Liver (tissue), 9 donors: ENCODE data around the gene GLRX5. TPM values are rescaled to one million over a fixed set of nuclear protein-coding genes. Genes with fewer than 3 reads are reported as not detected.

ENCODE experiments used
- DNase-seq: peaks from one replicate; pipeline ENCODE4 v3.0.0-alpha.2; 2017; ENCODE audit warnings: low spot score
- H3K27ac ChIP-seq, 2 donors: one replicate each; pipeline ENCODE4 v1.7.0; 2013; ENCODE audit warnings: inconsistent platforms in 2 of 2, low read length in 2 of 2, control low read depth in 1 of 2, low read depth in 1 of 2, mild to moderate bottlenecking in 1 of 2
- H3K27me3 ChIP-seq, 4 donors: one replicate each; pipeline versions ENCODE4 v1.6.1 to v1.7.0; 2013; ENCODE audit warnings: low read length in 3 of 4, inconsistent platforms in 1 of 4, mild to moderate bottlenecking in 1 of 4, moderate library complexity in 1 of 4; ENCODE audit not compliant: control insufficient read depth in 4 of 4, insufficient read depth in 4 of 4
- H3K36me3 ChIP-seq, 4 donors: one replicate each; pipeline versions ENCODE4 v1.6.1 to v1.7.0; 2013; ENCODE audit warnings: low read length in 3 of 4, mild to moderate bottlenecking in 3 of 4, low read depth in 1 of 4, moderate library complexity in 1 of 4; ENCODE audit not compliant: control insufficient read depth in 4 of 4, insufficient read depth in 3 of 4
- H3K4me1 ChIP-seq, 4 donors: one replicate each; pipeline versions ENCODE4 v1.6.1 to v1.7.0; 2013; ENCODE audit warnings: low read length in 3 of 4, mild to moderate bottlenecking in 3 of 4, moderate library complexity in 1 of 4; ENCODE audit not compliant: control insufficient read depth in 4 of 4, insufficient read depth in 4 of 4
- H3K4me3 ChIP-seq, 3 donors: one replicate each; pipeline versions ENCODE4 v1.6.1 to v1.7.0; 2013; ENCODE audit warnings: low read length in 3 of 3, control low read depth in 1 of 3, low read depth in 1 of 3, mild to moderate bottlenecking in 1 of 3
- H3K9ac ChIP-seq, 2 donors: one replicate each; pipeline ENCODE4 v1.7.0; 2013; ENCODE audit warnings: low read length in 2 of 2, mild to moderate bottlenecking in 2 of 2, moderate library complexity in 2 of 2, control low read depth in 1 of 2, low read depth in 1 of 2
- H3K9me3 ChIP-seq, 4 donors: one replicate each; pipeline versions ENCODE4 v1.6.1 to v1.7.0; 2013; ENCODE audit warnings: low read length in 3 of 4; ENCODE audit not compliant: control insufficient read depth in 4 of 4
- ATF3 ChIP-seq: IDR thresholded peaks from 2 replicates; pipeline ENCODE4 v1.6.1; 2016; ENCODE audit warnings: antibody characterized with exemption
- EGR1 ChIP-seq, 2 donors: IDR thresholded peaks; 2 replicates each; pipeline ENCODE4 v1.6.1; 2016 to 2018; ENCODE audit warnings: antibody characterized with exemption in 2 of 2, low read depth in 2 of 2
- FOXA1 ChIP-seq: IDR thresholded peaks from 2 replicates; pipeline ENCODE4 v1.6.1; 2016; ENCODE audit warnings: antibody characterized with exemption
- FOXA2 ChIP-seq: IDR thresholded peaks from 2 replicates; pipeline ENCODE4 v1.6.1; 2016; ENCODE audit warnings: antibody characterized with exemption
- GABPA ChIP-seq, 2 donors: IDR thresholded peaks in 1 of 2; conservative IDR thresholded peaks in 1 of 2; 2 replicates each; pipeline ENCODE4 v1.6.1; 2016; ENCODE audit warnings: antibody characterized with exemption in 2 of 2, mild to moderate bottlenecking in 1 of 2, moderate library complexity in 1 of 2
- HNF4A ChIP-seq, 2 donors: conservative IDR thresholded peaks; 2 replicates each; pipeline ENCODE4 v1.6.1; 2016; ENCODE audit warnings: antibody characterized with exemption in 2 of 2, mild to moderate bottlenecking in 2 of 2
- HNF4G ChIP-seq: IDR thresholded peaks from 2 replicates; pipeline ENCODE4 v1.6.1; 2016; ENCODE audit warnings: antibody characterized with exemption
- JUND ChIP-seq, 2 donors: IDR thresholded peaks; 2 replicates each; pipeline ENCODE4 v1.6.1; 2016; ENCODE audit warnings: antibody characterized with exemption in 2 of 2
- NR2F2 ChIP-seq: IDR thresholded peaks from 2 replicates; pipeline ENCODE4 v1.6.1; 2016; ENCODE audit warnings: antibody characterized with exemption
- RAD21 ChIP-seq, 2 donors: IDR thresholded peaks; 2 replicates each; pipeline ENCODE4 v1.6.1; 2016; ENCODE audit warnings: antibody characterized with exemption in 2 of 2, mild to moderate bottlenecking in 2 of 2
- REST ChIP-seq: IDR thresholded peaks from 2 replicates; pipeline ENCODE4 v1.6.1; 2016; ENCODE audit warnings: antibody characterized with exemption, mild to moderate bottlenecking
- SP1 ChIP-seq: IDR thresholded peaks from 2 replicates; pipeline ENCODE4 v1.6.1; 2018; ENCODE audit warnings: antibody characterized with exemption, mild to moderate bottlenecking
- TAF1 ChIP-seq: conservative IDR thresholded peaks from 2 replicates; pipeline ENCODE4 v1.6.1; 2016; ENCODE audit warnings: antibody characterized with exemption, mild to moderate bottlenecking
- YY1 ChIP-seq: IDR thresholded peaks from 2 replicates; pipeline ENCODE4 v1.6.1; 2016; ENCODE audit warnings: antibody characterized with exemption, mild to moderate bottlenecking
- WGBS: extraction: QIAGEN DNeasy Blood & Tissue Kit; methylation state at CpG from one replicate; pipeline ENCODE4 v1.1.7; 2013; 5-methylcytosine and 5-hydroxymethylcytosine counted together
- polyA plus RNA-seq, 2 donors: library from polyadenylated mRNA; stranded (reverse) in 1 of 2; unstranded in 1 of 2; fragments of 200-250 nt in 1 of 2; fragments of >200 nt in 1 of 2; fragmentation: Nextera tagmentation in 1 of 2; extraction: Ambion mirVana in 1 of 2; gene quantifications; one replicate each; pipeline versions ENCODE4 v1.2.1 to v1.2.3, GENCODE V29; 2013 to 2015
- total RNA-seq, 2 donors: library from RNA; depleted of rRNA; stranded (reverse); fragments of >200 nt; gene quantifications; one replicate each; pipeline ENCODE4 v1.2.3, GENCODE V29; 2014
- TF ChIP-seq, protein P1 (sequence below): IDR thresholded peaks from 2 replicates; pipeline ENCODE4 v1.6.1; 2016; ENCODE audit warnings: antibody characterized with exemption
- TF ChIP-seq, protein P2 (sequence below): fragments of 150-350 bp; IDR thresholded peaks from 2 replicates; pipeline ENCODE4 v1.5.1; 2017; ENCODE audit warnings: improper control_type of control experiment, low read depth, low read length; ENCODE audit not compliant: missing input control
- donor health status: healthy.
- donor health status: healthy.
- donor health status: healthy.
- donor health status: healthy.
- donor health status: healthy.

GLRX5 gene
- total and polyA plus RNA-seq, 4 donors: 28.4 to 172 (median 39.7) TPM

- no peaks in the 10 kb centered on the region for H3K36me3 ChIP-seq
These were observed 1.4 kb upstream of the GLRX5 start for GRCh38 chr14:95533391-95533821.

GRCh38 chr14:95533822-95534221 is 1.0 kb upstream of the GLRX5 start:
- H3K9ac ChIP-seq: peak overlapping the region; percentile 71 to 74
- WGBS: under 1% methylated on average over 18 of the region's 18 CpGs
- peak overlapping the region; percentile 71 to 80 (median 77) for H3K4me3 ChIP-seq
- no peaks in the 10 kb centered on the region for H3K9me3 ChIP-seq
- peak overlapping the region; percentile 47 to 77 for H3K27ac ChIP-seq
- no peaks in the 10 kb centered on the region for H3K36me3 ChIP-seq
- peaks cover 5 to 70% (median 63%) of the 10 kb centered on the region in 4 donors for H3K4me1 ChIP-seq
- no peaks in the 10 kb centered on the region for H3K27me3 ChIP-seq
- DNase-seq: no peak
- TF ChIP-seq, protein P1, sequence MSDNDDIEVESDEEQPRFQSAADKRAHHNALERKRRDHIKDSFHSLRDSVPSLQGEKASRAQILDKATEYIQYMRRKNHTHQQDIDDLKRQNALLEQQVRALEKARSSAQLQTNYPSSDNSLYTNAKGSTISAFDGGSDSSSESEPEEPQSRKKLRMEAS: no peak
- TF ChIP-seq FOXA1: no peak
- TF ChIP-seq REST: no peak
- no peak for TF ChIP-seq NR2F2
- TF ChIP-seq FOXA2: no peak
- TF ChIP-seq SP1: no peak
- TF ChIP-seq YY1: no peak

More at GRCh38 chr14:95533391-95533821, 1.4 kb upstream of the GLRX5 start:
- DNase-seq: no peak
- H3K4me3 ChIP-seq: peak overlapping the region; percentile 71 to 80 (median 77)
- no peaks in the 10 kb centered on the region for H3K9me3 ChIP-seq
- WGBS: 3% methylated on average over 10 of the region's 10 CpGs
- TF ChIP-seq NR2F2 (no peak), HNF4A (conservative IDR thresholded peaks at IDR 0.05) (no peak), TAF1 (no peak), EGR1 (IDR thresholded peaks at IDR 0.05; ENCODE audit: low read depth in 2 of 2) (no peak), FOXA2 (no peak), YY1 (no peak), JUND (IDR thresholded peaks at IDR 0.05) (no peak), ATF3 (no peak), RAD21 (IDR thresholded peaks at IDR 0.05) (no peak), REST (no peak), HNF4G (no peak), SP1 (no peak), FOXA1 (no peak), GABPA (IDR thresholded peaks at IDR 0.05 in 1 of 2, conservative IDR thresholded peaks at IDR 0.05 in 1 of 2) (no peak)
- TF ChIP-seq, protein P1: no peak
- TF ChIP-seq, protein P2, sequence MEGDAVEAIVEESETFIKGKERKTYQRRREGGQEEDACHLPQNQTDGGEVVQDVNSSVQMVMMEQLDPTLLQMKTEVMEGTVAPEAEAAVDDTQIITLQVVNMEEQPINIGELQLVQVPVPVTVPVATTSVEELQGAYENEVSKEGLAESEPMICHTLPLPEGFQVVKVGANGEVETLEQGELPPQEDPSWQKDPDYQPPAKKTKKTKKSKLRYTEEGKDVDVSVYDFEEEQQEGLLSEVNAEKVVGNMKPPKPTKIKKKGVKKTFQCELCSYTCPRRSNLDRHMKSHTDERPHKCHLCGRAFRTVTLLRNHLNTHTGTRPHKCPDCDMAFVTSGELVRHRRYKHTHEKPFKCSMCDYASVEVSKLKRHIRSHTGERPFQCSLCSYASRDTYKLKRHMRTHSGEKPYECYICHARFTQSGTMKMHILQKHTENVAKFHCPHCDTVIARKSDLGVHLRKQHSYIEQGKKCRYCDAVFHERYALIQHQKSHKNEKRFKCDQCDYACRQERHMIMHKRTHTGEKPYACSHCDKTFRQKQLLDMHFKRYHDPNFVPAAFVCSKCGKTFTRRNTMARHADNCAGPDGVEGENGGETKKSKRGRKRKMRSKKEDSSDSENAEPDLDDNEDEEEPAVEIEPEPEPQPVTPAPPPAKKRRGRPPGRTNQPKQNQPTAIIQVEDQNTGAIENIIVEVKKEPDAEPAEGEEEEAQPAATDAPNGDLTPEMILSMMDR: no peak
- H3K9ac ChIP-seq: peak overlapping the region; percentile 71 to 74
- H3K27me3 ChIP-seq: no peaks in the 10 kb centered on the region
- peaks cover 5 to 66% (median 60%) of the 10 kb centered on the region in 4 donors for H3K4me1 ChIP-seq
- H3K27ac ChIP-seq: peak overlapping the region; percentile 47 to 77
